Measurements from ENCODE around the gene PNMT.
A peak's percentile ranks its signal among the peaks of the same experiment; 100 is the strongest.

PNMT gene, protein sequence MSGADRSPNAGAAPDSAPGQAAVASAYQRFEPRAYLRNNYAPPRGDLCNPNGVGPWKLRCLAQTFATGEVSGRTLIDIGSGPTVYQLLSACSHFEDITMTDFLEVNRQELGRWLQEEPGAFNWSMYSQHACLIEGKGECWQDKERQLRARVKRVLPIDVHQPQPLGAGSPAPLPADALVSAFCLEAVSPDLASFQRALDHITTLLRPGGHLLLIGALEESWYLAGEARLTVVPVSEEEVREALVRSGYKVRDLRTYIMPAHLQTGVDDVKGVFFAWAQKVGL

DNA sequence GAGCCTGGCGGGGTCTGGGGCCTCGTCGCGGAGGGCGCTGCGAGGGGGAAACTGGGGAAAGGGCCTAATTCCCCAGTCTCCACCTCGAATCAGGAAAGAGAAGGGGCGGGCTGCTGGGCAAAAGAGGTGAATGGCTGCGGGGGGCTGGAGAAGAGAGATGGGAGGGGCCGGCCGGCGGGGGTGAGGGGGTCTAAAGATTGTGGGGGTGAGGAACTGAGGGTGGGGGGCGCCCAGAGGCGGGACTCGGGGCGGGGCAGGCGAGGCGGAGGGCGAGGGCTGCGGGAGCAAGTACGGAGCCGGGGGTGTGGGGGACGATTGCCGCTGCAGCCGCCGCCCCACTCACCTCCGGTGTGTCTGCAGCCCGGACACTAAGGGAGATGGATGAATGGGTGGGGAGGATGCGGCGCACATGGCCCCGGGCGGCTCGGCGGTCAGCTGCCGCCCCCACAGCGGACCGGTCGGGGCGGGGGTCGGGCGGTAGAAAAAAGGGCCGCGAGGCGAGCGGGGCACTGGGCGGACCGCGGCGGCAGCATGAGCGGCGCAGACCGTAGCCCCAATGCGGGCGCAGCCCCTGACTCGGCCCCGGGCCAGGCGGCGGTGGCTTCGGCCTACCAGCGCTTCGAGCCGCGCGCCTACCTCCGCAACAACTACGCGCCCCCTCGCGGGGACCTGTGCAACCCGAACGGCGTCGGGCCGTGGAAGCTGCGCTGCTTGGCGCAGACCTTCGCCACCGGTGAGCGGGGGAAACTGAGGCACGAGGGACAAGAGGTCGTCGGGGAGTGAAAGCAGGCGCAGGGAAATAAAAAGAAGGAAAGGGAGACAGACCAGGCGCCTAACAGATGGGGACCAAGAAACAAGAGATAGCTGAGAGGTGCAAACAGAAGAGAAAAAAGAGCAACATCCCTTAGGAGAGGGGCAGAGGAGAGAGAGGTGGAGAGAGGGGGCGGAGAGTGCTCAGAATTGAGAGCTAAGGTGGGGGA, at the start of gene PNMT:
TSS of gene PNMT (plus strand) at position 509 of the 980 bp plus-strand sequence. CDS start at position 532, 23 bp downstream.
- peak; percentile 90 for DNase-seq (ENCODE audit: low spot score)

DNA sequence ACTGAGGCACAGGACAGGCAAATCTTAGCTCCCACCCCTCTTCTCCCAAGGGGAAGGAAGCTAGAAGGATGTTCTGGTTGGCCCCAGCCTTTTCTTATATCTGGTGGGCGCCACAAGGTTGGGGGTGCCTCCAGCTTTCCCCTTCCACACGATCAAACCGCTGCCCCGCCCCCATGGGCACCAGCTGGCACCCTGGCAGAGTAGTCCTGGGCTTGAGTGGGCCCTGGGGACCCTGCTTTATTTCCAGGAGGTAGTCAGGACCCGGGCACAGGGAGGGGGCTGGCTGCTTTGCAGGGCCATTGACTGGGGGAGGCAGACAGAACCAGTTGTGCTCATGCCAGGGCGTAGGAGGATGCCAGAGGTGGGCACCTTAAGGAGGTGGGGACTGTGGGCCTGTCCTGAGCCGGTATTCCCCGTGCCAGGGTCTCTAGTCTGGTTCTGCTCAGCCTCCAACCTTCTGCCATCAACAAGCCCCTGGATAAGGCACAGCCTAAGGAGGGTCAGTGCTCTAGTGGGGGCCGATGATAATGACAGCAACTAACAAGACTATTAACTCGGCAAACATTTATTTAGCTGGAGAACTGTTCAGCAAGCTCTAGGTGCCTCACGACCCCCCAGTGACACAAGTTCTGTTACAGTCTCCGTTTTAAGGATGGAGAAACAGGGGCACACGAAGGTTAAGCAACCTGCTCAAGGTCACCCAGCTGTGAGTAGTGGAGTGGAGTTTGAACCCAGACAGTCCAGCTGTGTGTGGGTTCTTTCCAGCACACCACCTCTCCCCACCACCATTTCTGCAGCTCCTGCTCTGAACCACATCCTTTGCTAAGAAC, 49.1 kb upstream of the PNMT start:
- DNase-seq (ENCODE audit: low spot score), result no peak

DNA sequence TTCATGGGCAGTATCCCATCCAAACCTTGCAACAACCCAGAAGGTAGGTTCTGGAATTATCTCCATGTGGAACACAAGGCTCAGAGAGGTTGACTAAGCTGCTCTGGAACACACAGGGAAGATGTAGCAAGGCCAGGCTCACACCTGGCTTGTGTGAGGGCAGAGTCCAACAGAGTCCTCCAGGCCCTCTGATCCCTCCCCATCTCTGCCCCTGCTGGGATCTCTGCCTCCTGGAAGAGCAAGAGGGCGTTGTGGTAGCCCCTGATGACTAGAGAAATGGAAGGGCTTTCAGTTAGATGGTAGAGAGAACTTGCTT, 48.5 kb upstream of the PNMT start:
- no peak for DNase-seq (ENCODE audit: low spot score)

DNA sequence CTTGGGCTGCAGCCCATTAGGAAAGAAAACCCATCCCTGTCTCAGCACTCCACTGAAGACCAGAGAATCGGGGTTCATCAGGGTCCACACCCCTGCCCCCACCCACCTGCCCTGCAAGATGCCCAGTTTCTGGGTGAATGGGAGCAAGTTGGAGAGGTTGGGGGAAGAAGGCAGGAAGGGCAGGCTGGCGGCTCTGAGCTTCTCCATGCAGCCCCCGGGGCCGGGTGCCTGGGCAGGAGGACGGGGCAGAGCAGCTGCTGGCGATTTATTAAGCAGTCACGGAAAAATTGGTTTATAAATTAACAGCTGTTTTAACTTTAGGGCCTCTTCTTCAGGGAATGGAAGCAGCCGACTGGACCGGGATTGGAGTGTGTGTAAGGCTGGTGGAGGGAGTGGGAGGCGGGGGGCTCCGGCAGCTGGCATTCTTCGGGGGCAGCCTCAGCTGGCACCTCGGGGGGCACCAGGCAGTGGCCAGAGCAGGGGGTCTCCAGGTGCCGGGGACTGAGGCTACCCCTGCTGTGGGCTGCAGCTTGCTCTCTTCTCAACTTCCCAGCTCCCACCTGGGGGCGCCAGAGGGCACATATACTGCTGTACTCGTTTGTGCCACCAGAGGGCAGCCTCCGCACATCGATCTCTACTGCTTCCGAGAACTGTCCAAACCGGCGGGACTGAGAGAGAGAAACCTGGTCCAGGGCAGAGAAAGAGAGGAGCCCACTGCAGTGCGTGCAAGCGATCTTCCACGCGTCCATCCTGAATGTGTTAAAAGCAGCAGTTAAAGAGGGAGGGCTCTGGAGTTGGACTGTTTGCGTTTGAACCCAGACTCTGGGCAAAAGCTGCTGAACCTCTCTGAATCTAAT, 46.5 kb upstream of the PNMT start:
- peak; percentile 98 for DNase-seq (ENCODE audit: low spot score)

DNA sequence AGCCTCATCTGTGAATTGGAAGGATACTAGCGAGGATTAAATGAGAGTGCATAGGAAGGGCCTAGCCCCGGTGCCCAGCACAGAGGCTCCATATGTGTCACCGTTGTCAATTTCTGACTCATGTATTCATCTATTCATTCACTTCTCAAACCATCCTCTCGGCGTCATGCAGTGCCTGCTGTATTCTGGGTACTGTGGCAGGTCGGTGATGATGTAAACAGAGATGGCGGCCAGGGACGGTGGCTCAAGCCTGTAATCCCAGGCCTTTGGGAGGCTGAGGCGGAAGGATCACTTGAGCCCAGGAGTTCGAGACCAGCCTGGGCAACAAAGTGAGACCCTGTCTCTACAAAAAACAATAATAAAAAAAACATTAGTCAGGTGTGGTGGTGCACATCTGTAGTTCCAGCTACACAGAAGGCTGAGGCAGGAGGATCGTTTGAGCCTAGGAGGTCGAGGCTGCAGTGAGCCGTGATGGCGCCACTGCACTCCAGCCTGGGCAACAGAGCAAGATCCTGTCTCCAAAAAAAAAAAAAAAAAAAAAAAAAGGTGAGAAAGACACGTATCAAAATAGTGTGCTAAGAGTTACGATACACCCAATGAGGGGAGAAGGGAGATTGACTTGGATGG, 45.8 kb upstream of the PNMT start:
- DNase-seq (ENCODE audit: low spot score), result no peak

DNA sequence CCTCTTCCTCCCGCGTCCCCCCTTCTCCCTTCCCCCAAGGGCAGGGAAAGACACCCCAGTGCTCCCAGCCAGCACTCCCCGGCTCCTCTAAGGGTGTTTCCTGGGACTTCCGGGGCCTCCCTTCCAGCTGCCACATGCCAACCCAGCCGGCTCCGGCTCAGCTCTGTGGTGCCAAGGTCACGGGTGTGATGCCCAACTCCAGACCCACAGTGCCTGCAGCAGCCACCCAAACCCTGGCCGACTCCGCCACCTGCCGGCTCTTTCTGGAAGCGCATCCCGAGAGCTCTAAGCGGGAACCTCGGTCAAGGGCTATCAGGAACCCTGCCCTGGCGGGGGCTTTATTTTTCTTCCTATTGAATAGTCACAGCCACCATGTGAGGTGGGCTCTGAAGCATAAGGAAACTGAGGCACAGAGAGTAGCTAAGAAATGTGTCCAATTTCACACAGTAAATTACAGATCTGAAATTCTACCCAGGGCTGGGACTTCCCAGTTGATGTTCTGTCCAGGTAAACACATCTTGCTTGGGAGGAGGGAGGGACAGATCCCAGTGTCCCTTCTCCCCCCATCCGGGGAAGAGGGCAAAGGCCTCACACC, 44.8 kb upstream of the PNMT start:
- peak; percentile 93 for DNase-seq (ENCODE audit: low spot score)

DNA sequence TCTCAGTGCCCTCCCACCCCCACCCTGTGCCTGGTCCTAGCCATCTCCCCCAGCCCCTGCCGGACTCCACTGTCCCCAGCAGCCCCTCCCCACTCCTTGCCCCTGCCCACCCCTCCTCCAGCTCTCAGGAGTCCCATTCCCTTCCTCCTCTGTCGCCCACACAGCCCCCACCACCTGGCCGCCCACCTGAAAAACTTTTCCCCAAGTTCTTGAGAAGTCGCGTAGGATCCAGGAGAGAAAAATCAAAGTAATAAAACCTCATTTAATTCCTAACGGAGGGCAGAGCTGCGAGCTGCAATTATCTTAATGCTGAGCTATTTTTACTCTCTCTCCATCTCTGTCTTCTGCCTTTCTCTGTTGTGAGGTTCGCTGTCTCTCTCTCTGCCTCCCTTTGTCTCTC, 43.9 kb upstream of the PNMT start:
- DNase-seq (ENCODE audit: low spot score), result no peak

DNA sequence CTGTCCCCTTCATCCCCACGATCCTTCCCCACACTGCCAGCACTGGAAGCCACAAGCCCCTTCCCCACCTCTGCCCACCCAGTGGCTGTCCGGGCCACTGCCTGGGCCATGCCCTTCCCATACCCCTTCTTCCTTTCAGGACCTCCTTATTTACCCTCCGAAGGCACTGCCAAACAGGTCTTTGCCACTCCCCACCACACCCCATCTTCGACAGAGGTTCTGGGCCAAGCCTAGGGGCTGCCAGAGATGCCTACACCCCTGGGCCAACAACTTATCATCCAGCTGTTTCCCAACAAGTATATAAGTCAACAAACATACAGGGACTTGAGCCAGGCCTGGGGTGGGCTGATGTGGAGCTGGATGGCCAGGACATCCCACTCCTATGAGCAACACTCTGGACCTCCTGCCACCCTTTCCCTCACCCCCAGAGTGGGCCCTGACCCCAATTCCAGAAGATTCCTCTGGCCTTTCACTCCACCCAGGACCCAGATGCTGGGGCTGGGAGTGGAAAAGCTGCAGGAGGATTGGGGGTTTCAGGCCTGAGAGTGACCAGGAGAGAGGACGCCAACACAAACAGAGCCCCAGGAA, 43.0 kb upstream of the PNMT start:
- DNase-seq (ENCODE audit: low spot score), result no peak

DNA sequence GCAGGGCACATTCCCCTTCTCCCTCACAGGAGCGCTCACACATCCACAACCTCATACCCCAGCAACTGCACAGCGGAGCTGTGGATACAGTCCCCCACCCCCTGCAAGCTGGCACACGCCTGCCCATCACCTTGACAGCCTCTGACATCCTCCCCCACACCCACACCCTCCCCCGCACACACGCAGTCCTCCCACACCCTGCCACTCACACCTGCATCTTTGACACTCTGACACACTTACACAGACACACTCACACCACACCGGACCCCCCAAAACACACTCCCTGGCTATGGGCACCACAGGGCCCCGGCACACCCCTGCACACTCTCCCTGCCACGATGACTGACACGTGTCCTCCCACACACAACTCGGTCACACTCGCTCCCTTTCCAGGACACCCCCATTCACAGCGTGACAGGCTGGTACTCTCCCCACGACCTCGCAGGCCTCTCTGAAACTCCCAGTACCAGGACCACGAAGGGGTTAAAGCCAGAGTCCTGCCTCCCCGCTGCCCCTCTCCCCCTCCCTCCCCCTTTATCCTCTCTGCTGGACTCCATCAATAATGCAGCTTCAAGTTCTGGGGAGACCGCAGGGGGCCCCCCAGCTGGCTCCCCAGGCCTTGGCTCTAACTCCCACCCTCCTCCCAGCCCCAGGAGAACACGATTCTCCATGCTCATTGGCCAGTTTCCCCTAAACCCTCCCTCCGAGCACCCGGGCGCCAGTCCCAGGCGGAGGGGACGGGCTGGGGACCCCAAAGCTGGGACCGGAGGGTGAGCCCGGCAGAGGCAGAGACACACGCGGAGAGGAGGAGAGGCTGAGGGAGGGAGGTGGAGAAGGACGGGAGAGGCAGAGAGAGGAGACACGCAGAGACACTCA, 41.8 kb upstream of the PNMT start, which contains the start of gene PPP1R1B:
TSS of gene PPP1R1B (plus strand) at position 782 of the 876 bp plus-strand sequence. CDS start 441 bp downstream, outside the sequence.
- no peak for DNase-seq (ENCODE audit: low spot score)

DNA sequence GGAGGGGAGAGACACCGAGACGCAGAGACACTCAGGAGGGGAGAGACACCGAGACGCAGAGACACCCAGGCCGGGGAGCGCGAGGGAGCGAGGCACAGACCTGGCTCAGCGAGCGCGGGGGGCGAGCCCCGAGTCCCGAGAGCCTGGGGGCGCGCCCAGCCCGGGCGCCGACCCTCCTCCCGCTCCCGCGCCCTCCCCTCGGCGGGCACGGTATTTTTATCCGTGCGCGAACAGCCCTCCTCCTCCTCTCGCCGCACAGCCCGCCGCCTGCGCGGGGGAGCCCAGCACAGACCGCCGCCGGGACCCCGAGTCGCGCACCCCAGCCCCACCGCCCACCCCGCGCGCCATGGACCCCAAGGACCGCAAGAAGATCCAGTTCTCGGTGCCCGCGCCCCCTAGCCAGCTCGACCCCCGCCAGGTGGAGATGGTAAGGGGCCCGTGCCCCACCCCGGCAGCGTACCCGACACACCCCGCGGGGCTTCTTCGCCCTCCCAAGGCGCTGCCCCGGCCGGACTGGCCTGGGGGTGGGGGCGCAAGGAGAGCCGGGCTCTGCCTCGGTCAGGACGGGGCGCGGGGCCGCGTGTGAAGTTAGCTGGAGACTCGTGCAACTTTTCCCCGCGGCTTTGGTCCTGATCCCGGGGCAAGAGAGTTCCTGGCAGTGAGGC, 41.1 kb upstream of the PNMT start:
- DNase-seq (ENCODE audit: low spot score), result peak; percentile 76

DNA sequence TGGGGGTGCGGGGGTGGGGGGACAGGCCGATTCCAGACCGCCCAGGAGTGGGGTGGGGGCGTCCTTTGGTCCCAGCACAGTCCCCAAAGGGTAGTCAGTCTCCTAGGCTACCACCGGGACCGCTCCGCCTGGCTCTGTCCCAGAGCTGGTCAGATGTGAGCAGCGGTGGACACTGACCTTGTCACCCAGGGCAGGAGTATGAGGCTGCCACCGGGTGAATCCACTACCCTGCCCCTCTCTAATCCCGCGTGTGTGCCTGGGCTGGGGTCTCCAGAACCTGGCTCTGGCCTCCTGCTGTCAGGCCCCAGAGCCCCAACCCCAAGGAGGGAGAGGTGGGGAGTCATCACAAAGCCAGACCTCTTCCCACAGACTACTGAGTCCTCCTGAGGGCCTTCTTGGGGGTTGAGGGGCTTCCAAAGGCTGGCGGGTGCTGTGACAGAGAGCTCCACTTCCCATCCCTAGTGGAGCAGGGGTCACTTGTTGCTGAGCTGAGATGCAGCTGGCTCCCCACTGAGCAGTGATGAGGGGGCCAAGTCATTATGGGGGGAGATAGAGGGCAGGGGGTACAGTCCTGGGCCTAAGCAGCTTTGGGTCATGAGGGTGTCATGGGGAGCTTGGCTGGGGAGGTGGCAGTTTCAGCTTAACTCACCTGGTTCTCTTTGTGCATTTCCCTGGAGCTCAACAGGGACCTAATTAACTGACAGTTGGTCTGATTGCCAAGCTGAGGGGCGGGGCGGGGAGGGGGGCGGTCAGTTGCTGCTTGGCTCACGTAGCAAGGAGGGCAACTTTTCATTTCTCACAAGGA, 40.3 kb upstream of the PNMT start:
- no peak for DNase-seq (ENCODE audit: low spot score)

DNA sequence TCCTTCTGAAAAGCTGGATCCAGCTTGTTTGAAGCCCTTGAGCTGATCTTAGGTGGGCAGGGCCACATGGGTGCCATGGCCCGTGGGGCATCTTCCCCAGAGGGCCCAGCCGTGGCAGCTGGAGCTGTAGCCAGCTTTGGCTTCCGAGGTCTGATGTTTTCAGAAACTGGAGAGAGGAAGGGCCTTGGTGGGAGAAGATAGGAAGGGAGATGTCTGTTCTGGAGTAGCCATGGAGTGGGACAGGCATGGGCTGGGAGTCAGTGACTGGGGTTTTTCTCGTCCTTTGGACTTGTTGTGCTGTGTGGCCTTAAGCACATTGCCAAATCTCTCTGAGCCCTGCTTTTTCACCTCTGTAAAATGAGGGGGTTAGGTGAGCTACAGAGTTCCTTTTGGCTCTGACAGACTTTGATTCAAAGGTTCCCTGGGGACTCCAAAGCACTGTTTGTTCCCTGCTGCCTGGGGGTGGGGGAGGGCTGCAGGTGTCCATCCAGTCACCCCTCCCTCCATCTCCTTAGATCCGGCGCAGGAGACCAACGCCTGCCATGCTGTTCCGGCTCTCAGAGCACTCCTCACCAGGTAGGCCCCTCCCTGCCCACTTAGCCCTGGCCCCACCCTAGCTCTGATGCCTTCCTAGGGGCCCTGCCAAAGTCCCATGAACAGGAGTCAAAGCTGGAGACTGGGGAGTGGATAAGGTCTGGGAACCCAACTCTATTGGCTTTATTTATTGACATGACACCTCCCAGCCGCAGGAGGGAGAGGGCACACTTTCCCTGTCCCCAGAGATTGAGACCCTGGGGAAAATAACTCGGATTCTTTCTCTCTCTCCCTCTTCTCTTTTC, 39.4 kb upstream of the PNMT start:
- DNase-seq (ENCODE audit: low spot score), result no peak

DNA sequence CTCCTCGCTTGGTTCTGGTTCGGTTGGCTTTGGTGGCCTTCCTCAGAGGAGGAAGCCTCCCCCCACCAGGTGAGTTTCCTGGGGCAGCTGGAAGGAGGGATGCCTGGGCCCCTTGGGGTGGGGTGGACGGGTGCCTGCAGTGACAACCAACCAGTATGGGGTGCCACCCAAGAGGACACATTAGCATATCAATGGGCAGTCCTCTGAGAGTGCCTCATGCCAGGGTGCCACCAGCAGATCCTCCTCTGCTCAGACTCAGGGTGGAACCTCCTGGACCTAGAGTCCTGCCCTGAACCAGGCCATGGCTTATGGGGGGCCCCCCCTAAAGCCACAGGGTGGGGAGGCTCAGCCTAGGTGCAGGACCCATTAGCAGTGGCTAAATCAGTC, 38.8 kb upstream of the PNMT start:
- DNase-seq (ENCODE audit: low spot score), result no peak

DNA sequence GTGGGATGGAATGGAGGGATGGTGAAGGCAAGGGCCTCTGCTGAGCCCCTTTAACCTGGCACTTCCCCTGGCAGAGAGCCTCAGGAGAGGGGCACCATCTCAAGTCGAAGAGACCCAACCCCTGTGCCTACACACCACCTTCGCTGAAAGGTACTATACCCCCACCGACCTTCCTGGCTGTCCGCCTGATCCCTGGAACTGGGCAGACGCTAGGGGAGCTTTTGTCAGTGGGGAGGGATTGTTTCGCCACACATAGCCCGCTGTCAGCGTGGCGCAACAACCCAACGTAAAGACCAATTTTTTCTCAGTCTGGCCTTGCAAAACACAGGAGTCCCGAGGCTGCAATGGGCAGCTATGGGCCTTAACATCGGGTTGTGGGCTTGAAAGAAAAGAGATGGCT, 38.4 kb upstream of the PNMT start:
- DNase-seq (ENCODE audit: low spot score), result no peak

DNA sequence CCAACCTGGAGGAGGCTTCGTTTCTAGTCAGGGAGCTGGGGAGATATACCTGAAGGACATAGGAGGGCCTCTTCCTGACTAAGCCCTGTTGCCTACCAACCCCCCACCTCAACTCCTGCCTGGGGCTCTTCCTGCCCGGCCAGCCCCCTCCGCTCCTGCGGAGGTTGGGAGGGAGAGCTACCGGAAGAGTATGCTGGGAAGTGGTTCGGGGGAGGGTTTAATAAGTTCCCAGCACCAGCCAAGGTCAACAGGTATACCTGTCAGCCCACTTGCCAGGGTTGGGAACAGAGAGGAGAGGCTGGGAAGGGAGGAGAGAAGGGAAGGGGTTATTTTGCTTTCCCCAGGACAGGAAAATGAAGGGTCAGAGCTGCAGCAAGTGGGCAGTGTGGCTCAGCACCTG, 36.9 kb upstream of the PNMT start:
- no peak for DNase-seq (ENCODE audit: low spot score)

DNA sequence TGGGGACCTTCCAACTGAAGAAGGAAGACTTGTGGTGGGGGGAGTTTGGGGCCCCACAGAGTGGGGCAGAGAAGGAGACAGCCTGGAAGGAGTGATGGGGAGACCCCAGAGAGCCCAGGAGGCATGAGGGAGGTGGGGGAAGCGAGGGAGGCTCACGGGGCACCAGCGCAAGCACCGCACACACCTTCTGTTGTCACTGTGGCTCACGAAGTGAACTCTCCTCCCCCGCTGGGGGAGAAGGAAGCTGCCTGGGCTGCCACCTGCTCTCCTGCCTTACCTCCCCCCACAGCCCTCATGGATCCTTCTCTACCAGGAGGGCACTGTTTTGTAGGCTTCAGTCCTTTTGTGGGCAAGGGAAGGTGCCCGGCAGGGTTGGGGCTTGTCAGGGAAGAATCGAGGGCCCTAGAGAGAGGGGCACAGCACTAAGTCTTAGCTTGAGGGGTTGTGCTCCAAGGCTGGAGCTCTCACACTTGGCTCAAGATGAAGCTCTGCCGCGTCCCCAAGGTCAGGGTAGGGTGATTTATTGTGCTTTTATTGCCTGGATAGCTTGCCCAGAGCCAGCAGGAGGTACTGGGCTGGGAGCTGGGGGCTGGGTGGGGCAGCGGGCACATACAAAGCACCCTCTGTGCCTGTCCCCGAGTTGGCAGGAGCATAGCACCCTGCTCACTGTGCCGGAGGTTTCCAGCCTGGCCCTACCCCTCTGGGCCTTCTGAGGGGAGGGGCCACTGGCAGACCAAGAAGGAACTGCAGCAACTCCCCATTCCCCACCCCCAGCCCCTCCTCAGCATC, 35.9 kb upstream of the PNMT start:
- no peak for DNase-seq (ENCODE audit: low spot score)

Measured in ecto neural progenitor cell (in vitro differentiated cells).